CD4-positive, alpha-beta T cell treated with Interleukin-2 at 100 ng/mL for 4 hours (primary cell): ENCODE data around the gene SMYD2.
"Not testable (repeated sequence)": the region's sequence is repeated elsewhere in the genome, so short reads cannot be mapped to it uniquely, and the experiment has no call there.

ENCODE experiments used
- DNase-seq: peaks from one replicate; pipeline ENCODE4 v3.0.0-alpha.2; 2020; ENCODE audit warnings: low spot score

SMYD2 gene

DNA sequence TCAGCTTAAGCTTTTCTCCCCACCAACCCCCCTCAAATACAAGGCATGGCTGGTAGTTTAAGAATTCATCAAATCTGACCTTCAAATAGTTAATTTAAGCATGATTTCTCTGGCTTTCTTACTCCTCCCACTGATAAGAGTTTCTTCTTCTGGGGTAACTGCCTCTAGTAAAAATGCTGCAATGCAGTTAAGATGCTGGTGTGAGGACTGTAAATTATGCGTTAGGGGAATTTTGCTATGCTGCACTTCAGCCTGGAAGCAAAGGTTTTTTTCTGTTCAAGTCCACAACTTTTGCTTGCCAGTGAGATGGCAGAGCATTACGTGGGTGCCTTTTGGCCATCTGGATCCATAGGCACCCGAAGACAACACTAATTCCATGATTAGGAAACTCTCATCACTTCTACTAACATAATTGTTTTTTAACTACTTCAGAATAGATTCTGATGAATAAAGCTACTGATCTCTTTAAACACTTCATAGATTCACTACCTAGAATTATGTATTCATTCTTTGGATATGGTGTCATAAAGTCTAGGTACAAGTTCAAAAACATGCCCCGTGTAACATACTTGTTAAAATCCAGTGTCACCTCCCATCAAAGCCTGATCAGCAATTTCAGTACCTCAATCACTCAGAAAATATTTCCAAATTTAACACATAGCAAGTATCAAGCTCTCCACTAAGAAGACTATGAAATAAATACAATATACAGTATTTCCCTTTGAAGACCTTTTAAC lies 8.8 kb upstream of the SMYD2 start:
- no peak for DNase-seq

DNA sequence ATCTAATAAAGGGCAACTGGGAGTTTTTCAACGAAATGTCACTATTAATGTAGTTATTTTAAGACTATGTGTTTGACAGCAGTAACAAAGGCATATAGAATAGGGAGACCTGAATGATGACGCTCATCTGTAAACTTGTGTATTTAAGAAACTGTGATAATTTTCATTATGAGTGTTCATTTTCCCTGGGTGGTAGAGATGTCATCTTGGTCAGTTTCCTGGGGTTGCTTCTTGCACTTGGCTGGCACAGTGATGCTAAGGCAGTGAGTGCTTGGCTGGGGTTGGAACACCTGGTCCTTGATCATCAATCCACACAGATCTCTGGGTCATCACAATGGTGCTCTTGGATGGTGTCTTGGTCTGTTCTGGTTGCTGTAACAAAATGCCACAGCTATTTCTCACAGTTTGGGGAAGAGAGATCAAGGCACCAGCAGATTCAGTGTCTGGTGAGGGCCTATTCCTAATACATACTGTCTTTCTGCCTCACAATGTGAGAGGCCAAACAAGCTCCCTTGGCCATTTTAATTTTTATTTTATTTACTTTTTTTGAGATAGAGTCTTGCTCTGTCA lies 7.9 kb upstream of the SMYD2 start:
- DNase-seq: no peak

DNA sequence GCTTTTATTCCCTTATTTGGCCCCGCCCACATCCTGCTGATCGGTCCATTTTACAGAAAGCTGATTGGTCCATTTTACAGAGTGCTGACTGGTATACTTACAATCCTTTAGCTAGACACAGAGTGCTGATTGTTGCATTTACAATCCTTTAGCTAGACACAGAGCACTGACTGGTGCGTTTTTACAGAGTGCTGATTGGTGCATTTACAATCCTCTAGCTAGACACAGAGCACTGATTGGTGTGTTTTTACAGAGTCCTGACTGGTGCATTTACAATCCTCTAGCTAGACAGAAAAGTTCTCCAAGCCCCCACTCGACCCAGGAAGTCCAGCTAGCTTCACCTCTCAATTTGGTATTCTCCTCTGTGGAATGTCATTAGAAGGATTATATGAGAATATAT lies 5.3 kb upstream of the SMYD2 start:
- not testable (repeated sequence) for DNase-seq

DNA sequence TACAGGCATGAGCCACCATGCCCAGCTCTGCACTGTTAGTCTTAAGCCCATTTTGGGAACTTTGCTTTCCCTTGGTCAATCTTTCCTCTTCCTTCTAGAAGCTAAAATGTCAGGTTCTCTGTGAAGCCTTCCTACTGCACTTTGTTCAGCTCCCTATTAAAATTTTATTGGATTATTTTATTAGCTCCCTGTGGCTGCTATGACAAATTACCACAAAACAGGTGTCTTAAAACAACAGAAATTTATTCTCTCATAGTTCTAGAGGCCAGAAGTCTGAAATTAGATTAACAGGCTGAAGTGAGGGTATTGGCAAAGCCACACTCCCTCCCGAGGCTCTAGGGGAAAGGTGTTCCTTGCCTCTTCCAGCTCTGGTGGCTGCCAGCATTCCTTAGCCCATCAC lies 4.2 kb upstream of the SMYD2 start:
- DNase-seq: no peak

DNA sequence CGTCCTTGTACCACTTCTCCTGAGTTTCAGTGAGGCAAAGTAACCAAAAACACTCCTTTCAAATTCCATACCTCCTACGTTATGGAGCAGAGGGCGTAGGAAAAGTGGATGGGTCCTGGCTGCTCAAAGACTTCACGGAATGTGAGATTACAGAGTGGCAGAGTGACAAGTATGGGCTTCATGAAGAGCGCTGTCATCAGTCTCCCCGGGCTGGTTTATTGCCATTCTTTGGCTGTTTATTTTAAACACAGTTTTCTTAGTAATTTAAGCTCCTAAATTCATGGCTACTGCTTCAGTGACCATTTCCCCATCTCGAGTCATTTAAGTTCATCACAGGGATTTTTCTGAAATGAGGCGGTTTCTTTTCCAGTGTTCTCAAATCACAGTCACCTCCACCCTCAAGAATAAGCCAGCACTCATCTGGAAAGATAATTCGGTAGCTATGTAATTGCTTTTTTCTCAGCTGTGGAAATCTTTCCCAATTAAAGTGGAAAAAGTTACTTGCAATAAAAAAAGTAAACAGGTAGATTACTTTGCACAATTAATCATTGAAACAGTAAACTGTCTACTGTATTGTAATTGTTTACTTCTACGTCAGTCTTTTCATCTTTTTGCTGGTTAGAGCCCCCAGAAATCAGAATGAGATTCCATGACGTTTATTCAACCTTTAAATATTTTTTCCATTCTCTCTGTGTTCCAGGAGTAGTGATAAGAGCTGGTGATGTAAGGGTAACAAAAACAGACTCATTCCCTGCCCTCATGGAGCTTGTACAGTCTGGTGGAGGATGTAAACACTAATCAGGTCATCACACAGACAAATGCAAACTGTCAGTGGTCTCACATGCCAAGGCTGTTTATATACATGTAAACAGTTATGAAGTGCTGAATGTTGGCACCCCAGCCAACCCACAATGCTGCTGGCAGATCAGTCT lies 3.0 kb upstream of the SMYD2 start:
- DNase-seq: no peak

DNA sequence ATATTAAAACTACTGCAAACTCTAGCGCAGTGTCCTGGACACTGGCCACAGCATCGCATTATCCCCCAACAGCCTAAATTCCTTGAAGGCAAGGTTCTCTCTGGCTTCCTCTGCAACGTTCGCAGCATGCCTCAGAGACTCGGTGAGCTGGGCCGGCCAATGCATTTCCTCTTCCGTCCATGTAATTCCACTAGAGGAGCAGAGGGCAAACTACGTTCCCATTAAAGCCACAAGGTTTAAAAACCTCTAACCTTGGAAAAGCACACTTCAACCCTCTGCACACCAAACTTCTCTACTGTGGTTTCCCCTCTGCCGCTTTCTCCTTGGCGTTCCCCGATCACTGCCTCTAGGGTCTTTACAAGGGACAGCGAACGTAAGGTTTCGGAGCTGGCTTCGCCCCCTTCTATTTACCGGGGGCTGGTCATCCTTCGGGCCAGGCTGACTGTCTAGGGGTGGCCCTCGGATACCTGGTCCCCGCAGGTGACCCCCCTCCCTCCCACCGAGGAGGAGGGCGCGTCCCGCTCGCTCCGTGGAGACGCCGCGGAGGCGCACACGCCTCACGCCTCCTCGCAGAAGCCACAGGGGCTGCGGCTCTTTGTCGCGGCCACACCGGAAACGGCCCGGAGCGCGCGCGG lies 456 bp upstream of the SMYD2 start:
- no peak for DNase-seq

DNA sequence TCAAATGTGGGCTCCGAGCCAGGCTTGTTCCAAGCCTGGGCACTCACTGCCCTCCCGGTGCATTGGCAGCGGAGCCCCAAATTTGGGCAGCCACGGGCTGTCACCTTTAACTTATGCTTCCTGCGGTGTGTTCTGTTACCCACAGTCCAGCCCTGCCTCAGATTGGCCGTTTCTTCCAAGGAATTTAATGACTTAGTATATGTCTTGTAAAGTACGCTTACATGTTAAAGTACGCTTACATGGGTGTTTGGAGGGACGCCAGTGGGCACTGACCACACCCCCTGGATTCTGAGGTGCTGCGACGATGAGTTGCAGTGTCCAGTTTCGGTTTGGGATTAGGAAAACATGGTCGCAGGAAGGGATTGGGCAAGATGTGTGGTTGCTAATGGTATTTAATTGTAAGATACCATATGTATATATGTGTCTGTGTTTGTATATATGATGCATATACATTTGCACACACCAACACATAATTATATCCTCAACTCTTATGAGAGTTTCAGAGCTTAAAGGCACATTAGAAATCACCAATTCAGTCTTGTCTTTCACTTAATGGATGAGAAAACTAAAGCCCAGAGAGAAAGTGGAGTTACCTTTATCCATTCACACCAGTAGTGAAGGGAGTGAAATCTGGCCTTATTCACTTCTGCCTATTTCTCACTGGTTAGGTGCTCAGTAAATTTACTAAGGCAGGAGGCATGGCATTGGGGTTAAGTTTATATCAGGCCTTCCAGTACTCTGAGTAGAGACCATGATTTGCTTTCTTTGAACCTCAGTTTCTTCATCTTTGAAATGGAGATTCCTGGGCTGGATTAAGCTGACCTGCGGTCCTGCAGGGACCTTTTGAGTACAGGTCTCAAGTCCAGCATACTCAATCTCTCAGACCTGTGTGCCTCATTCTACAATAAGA lies 1.0 kb downstream of the SMYD2 start:
- no peak for DNase-seq

DNA sequence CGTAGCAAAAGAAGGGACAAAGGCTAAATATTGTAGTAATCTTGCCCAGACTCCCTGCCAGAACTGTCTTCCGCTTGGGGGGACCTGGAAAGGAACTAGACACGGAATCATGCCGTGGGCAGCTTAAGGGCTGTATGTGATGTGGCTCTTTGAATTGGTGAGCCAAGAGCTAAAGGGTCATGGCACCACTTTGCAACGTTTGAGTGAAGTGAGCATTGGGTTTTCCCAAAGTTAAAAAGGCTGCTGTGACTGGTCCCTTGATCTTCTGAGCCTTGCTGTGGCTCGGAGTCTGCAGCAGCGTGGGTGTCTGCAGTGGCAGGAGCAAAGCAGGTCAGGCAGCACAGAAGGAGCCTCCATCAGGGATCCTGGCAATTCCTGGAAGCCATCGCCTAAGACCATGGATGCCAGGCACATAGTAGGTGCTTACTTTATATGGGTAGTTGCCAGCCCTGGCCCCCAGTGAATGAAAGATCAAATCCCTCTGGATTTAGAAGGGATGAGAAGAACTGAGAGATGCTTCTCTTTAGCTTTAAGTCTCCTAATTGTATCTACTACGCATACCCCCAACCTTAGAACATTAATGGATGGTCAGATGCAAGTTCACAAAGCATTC lies 1.8 kb downstream of the SMYD2 start:
- no peak for DNase-seq

DNA sequence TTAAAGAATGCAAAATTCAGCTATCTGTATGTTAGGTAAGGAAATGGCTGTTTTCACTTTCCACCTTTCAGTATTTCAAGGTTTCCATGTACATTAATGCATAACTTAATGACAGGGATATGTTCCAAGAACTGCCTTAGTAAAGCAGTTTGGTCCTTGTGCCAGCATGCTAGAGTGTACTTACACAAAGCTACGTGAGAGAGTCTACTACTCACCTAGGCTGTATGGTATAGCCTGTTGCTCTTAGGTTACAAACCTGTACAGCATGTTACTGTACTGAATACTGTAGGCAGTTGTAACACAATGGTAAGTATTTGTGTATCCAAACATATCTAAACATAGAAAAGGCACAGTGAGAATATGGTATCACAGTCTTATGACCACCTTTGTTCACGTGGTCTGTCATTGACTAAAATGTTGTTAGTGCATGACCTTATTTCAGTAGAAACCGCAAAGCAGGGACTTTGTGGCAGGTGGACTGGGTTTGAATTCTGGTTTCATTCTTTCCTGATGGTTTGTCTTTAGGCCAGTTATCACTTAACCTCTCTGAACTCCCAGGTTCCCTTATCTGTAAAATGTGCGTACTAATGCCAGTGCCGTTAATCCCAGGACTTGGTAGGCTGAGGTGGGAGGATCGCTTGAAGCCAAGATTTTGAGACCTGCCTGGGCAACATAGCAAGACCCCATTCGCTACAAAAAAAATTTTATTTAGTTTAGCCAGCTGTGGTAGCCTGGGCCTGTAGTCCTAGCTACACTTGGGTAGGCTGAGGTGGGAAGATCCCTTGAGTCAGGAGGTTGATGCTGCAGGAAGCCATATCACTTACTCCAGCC lies 4.9 kb downstream of the SMYD2 start:
- no peak for DNase-seq

DNA sequence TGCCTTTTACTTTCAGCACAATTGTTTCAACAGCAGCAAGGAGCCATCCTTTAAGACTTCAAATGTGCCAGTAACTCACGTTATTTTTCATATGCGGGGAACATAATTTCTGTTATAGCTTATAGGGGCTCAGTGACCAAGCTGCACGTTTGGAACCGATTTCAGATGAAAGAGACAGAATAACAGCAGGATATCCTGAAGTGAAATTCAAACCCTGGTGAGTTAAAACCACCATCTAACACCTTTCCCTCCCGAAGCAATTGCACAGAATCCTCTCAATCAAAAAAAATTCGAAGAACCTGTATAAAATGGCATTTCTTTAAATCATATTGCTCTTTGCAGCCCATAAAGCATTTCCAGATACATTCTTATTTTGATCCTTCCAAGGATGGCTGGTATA lies 6.9 kb downstream of the SMYD2 start:
- no peak for DNase-seq

DNA sequence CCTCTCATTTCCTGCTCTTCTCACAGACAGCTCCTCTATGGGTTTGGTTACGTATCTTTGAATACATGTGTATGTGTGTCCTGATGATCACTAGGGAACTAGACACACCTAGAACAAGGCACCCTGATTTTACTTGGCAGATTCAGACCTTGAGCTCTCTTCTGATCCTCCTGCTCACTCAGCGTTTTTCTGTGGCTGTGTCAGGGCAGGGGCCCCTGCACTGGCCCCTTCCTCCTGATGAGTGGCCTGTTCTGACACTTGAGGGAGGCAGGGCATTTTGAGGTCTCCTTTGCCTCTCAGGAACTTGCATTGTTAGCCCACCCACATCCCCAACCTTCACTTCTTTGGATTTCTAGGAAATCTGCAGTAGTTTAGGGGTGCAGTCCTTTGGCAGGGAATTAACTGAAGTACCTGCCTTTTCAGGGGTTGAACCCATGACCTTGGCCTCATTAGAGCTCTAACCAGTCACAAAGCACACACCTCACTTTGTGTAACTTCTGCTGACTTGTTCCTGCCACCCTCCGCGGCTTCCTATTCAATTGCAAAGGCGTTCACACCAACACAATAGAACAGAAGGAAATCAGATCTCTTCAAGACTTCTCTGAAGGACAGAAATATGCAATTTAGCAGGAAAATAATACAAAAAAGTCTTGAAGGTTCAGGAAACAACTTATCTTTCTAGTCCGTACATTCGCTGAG lies 8.8 kb downstream of the SMYD2 start:
- DNase-seq: no peak

DNA sequence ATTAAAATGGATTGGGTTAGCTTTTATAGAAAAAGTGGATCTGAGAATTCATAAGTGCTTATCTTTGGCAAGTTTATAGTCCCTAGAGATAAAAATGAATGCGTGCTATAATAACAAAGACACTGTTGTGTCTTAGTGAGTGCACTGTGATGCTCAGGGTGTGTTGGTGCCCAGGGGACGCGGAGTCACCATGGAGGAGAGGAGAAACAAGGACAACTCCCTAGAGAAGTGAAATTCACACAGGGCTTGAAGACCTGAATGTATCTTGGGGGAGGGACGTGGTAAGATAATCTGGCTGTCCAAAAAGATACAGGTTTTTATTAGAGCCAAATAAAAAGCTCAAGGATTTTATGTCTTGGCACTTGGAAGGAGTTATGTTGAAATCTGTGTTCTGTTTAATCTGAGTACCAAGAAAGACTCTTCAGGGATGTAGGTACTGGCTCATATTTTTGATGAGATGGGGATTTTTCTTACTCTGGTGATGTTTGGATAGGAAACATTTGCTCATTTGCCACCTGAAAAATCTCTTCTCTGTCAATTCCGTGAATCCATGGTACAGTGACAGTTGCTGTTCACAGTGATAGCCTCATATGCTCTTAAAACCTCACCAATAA lies 9.6 kb downstream of the SMYD2 start:
- no peak for DNase-seq

DNA sequence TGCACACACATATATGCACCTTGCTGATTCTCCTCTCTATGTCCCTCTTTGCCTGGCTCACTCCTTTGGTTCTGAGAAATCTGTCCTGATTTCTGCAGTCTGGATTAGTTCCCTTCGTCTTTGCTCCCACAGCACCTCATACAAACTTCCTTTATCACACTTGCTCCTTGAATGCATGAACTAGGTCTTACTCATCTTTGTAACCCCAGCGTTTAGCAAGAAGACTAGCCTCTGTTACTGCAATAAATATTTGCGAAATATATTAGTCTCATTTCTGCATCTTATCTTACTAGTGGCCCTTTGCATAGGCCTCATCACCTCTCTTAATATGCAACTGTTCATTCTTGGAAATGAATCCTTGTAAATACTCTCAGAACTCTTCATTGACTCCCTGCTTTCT lies 11.4 kb downstream of the SMYD2 start:
- no peak for DNase-seq

DNA sequence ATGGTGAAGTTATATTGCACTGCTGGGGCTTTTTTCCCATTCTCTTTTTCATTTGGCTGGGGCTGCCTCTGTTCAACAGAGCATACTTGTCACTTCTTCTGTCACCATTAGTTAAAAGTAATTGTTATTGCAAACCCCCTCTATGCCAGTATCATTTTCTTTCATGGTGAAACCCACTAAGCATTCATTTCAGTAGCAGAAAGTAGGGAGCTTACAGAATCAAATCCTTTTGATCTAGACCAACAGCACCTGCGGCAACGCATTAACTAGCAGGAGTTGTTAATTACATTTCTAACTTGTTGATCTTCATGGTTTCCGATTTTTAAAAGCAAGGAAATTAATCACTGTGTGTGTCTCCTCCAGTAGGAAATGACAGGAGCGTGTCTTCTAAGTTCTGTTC lies 15.0 kb downstream of the SMYD2 start:
- no peak for DNase-seq

DNA sequence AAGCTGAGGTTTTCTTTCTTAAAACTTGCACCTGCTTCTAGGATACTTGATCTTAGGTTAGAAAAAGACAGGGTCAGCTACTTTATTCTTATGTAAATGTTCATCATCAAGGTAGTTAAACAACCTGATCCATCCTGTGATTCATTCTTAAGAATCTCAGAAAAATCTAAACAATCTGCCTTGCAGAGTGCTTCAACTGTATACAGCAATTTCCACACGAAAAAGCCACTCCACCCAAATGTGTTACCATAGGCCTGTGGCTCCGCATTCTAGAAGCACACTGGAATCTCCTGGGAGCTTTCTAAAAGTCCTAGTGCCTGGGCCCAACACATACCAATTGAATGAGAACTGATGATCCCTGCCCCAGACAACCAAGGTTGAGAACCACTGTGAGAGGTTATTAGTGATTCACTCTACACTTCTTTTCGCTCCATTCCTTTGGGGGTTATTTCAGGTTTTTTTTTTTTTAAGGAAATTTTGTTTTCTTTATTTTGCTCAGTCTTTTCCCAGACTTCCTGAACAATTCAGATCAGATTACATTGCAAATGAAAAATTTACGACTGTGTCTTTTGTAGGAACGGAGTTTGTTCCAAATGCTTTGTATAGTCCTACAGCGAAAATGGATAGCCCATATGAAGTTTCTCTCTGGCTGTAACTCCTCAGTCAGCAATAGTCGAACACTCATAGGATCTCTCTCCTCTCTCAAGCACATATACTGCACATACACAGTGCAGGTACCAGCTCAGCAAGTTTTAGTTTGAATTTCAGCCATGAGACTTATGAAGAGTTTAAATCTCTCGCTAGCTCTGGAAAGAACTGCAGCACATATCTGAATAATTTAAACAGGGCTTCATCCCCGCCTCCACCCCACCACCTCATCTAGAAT lies 16.1 kb downstream of the SMYD2 start:
- DNase-seq: no peak

DNA sequence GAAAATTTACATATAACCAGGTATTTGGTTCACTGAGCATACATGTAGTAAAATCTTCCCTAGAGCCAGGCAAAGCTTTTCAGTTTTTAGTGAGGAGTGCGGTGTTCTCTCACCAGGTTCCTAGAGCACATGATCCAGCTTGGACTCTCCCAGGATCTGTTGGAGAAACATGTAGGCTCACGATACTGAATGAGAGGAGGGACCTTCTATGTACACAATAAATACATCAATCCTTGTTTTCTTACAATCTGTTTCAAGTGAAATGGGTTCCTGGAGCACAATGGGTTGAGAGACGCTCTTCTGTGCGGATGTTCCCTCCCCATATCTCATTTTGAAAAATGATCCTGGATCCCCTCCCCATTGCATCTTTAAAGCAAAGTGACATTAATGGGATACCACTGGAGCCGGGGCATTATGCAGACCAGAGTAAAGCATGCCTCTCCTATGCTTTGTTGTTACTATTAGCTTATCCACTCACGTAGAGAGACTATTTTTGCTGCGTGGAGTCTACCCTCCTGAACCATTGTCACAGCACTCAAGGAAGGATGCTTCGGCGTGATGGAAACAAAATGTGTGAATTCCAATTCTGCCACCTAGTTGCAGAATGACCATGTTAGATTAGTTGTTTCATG lies 19.3 kb downstream of the SMYD2 start:
- no peak for DNase-seq

DNA sequence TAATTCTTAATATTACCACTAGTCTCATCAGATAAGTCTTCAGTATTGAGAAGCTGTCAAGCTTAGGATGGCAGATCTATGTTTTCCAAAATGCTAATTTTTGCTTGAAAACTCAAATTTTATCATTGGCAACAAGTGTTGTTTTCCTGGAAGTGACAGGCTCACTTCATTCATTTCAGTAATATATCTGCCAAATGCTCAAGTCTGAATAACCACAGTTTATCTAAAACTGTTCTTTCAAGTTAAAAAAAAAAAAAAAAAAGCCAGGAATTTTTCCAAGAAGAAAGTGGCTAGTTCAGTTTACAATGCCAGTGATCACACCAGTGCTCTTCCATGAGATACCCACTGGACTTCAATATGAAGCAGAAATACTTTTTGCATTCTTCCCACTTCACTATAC lies 20.6 kb downstream of the SMYD2 start:
- DNase-seq: no peak
